Neuron (in vitro differentiated cells): Measurements from ENCODE around the gene GSN.
"Not testable (repeated sequence)": the region's sequence is repeated elsewhere in the genome, so short reads cannot be mapped to it uniquely, and the experiment has no call there.

Experiments
- H2AFZ ChIP-seq: one replicate; pipeline ENCODE4 v1.6.1; 2013; ENCODE audit warnings: low read depth, mild to moderate bottlenecking, inconsistent platforms, low read length, moderate library complexity
- H3K27me3 ChIP-seq: one replicate; pipeline ENCODE4 v1.6.1; 2013; ENCODE audit warnings: low read length; ENCODE audit not compliant: insufficient read depth
- H3K36me3 ChIP-seq: one replicate; pipeline ENCODE4 v1.6.1; 2013; ENCODE audit warnings: low read length; ENCODE audit not compliant: insufficient read depth
- H3K4me1 ChIP-seq: one replicate; pipeline ENCODE4 v1.6.1; 2013; ENCODE audit warnings: low read length; ENCODE audit not compliant: insufficient read depth
- H3K4me3 ChIP-seq: 2 replicates; pipeline ENCODE4 v1.5.1; 2013; ENCODE audit warnings: mild to moderate bottlenecking, low read length, moderate library complexity
- H3K9me3 ChIP-seq: one replicate; pipeline ENCODE4 v1.6.1; 2013; ENCODE audit warnings: low read length

The GSN gene

DNA sequence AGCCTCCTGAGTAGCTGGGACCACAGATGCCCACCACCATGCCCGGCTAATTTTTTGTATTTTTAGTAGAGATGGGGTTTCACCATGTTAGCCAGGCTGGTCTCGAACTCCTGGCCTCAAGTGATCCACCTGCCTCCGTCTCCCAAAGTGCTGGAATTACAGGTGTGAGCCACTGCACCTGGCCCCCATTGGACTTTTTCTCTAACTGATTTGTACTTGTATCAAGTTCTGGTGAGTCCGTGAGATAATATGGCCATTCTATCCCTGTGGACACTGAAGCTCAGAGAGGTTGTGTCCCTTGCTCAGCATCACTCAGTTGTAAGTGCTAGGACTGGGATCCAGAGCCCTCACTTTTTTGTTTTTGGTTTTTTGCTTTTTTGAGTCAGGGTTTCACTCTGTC, 23.6 kb downstream of the GSN start:
- not testable (repeated sequence) for H3K9me3 ChIP-seq, H2AFZ ChIP-seq, H3K4me3 ChIP-seq, H3K27me3 ChIP-seq, H3K36me3 ChIP-seq
- H3K4me1 ChIP-seq: peaks cover 36% of the 10 kb centered on the region

DNA sequence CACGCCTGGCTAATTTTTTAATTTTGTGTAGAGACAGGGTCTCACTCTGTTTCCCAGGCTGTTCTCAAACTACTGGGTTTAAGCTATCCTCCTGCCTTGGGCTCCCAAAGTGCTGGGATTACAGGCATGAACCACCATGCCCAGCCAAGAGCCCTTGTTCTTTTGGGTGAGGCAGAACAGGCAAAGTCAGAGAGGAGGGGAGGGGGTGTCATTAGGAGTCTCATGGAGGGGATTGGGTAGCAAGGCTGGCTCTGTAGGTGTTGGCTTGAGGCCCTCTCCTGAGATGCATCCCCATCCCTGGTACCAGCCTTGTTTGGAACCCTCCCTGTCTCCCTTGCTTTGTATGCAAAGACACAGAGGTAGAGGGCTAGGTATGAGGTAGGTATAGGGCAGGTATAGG, 24.1 kb downstream of the GSN start:
- no peaks in the 10 kb centered on the region for H3K27me3 ChIP-seq
- no peak overlapping the region for H2AFZ ChIP-seq
- no peak overlapping the region for H3K4me3 ChIP-seq
- H3K9me3 ChIP-seq: no peaks in the 10 kb centered on the region
- H3K36me3 ChIP-seq: no peaks in the 10 kb centered on the region
- H3K4me1 ChIP-seq: peaks cover 35% of the 10 kb centered on the region

DNA sequence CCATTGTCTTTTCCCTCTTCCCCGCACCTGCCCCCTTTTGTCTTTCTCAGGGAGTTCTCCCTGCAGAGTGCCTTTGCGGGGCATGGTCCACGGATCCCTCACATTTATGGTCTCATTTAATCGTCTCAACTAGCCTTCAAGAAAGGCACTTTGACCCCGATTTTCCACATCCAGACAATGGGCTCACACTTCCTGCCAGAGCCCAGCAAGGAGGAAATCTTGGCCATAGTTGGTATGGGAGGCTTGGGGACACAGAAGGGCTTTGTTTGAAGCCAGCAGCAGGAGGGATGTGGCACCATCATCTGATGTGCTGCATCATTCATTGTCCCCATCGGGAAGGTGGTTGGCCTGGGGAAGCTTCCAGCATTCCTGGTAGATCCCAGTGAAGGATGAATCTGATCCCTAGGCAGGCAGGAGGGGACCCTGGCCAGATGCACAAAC, 24.9 kb downstream of the GSN start:
- no peak overlapping the region for H2AFZ ChIP-seq
- no peaks in the 10 kb centered on the region for H3K9me3 ChIP-seq
- H3K4me3 ChIP-seq: no peak overlapping the region
- no peaks in the 10 kb centered on the region for H3K27me3 ChIP-seq
- H3K36me3 ChIP-seq: no peaks in the 10 kb centered on the region
- peaks cover 29% of the 10 kb centered on the region for H3K4me1 ChIP-seq

DNA sequence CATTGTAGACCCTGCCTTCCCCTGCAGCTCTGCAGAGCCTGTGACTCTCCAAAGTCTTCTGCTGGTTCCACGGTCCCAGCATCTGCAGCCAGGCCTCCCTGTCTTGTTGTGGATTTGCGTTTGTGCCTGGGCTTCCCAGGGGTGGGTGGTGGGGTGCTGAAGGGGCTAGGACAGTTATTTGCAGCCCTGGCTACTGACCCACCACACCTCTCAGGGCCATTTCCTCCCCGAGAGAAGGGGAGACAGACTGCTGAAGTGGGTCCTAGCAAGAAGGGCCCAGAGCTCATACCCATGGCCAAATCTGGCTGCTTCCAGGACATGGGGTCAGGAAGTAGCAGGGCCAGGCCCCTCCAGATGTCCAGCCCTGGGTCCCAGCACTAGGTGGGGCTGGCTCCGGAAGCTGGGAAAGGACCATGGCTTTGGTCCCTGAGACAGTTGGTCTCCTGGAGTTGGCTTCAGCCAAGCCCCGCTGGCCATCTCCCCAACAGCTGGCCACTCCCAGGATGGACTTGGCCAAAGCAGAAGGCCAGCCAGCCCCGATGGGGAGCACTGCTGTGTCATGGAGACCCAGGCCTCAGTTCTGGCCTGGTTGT, 26.3 kb downstream of the GSN start:
- H3K4me3 ChIP-seq: no peak overlapping the region
- no peaks in the 10 kb centered on the region for H3K27me3 ChIP-seq
- no peak overlapping the region for H2AFZ ChIP-seq
- H3K4me1 ChIP-seq: peaks cover 23% of the 10 kb centered on the region
- H3K9me3 ChIP-seq: no peaks in the 10 kb centered on the region
- H3K36me3 ChIP-seq: no peaks in the 10 kb centered on the region

DNA sequence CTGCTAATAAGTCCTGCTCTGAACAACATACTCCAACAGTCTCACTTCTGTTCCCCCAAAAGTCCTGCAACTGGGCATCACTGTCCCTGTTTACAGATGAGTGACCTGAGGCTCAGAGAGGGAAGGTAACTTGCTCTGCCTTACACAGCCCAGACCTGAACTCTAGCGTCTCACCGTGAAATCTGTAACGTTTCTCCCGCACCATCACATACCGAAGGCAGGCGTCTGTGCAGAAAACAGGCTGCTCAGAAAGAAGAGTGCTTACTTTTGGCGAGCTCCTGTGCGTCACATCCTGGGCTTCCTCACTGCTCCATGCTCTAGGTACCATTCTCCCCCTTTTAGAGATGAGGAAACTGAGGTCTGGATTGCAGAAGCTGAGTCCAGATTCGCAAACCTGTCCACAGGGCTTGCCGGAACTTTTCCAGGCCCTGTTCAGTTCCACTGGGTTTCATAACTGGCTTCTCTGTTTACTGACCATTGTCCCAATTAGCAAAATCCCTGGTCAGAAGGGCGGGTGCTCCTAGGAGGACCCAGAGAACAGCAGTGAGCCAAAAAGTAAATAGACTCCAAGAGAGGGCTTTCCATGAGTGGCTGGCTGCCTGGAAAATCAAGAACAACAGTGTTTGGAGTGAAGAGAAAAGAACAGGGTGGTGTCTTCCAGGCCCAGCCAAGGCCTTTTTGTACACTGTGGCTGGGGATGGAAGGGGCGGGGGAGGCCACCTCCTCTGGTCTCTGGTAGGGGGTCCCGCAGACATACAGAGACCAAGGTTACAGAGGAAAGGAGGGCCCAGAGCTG, 27.1 kb downstream of the GSN start:
- H3K4me1 ChIP-seq: peaks cover 15% of the 10 kb centered on the region

DNA sequence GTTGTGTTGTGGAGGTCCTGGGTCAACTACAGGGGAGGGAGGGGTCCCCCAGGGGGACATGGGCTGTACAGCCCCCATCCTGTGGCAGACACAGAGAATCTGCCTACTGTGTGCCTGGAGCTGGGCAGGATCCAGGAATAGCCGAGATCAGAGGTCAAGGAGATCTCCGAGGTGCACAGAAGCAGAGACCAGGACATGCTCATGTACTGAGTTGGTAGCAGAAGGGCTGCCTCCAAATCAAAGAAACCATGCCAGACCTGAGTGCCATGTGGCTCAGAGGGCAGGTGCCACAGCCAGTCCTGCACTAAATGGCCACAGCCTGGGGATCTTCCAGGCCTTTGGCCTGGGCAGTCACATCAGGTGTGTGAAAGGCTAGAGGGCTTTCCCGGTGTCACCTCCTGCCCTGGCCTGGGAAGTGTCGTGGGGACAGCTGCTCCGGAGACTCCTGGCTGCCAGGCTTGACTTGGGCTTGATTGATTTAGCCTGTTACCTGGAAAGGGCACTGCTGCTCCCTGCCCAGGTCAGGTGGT, 27.8 kb downstream of the GSN start:
- H3K4me1 ChIP-seq: peaks cover 14% of the 10 kb centered on the region
- H3K4me3 ChIP-seq: no peak overlapping the region
- H3K9me3 ChIP-seq: no peaks in the 10 kb centered on the region
- no peaks in the 10 kb centered on the region for H3K36me3 ChIP-seq
- H3K27me3 ChIP-seq: no peaks in the 10 kb centered on the region
- no peak overlapping the region for H2AFZ ChIP-seq

More for the DNA sequence above, 27.1 kb downstream of the GSN start:
- Histone ChIP-seq H3K27me3 (no peaks in the 10 kb centered on the region), H3K36me3 (no peaks in the 10 kb centered on the region), H2AFZ (no peak overlapping the region), H3K4me3 (no peak overlapping the region), H3K9me3 (no peaks in the 10 kb centered on the region)

DNA sequence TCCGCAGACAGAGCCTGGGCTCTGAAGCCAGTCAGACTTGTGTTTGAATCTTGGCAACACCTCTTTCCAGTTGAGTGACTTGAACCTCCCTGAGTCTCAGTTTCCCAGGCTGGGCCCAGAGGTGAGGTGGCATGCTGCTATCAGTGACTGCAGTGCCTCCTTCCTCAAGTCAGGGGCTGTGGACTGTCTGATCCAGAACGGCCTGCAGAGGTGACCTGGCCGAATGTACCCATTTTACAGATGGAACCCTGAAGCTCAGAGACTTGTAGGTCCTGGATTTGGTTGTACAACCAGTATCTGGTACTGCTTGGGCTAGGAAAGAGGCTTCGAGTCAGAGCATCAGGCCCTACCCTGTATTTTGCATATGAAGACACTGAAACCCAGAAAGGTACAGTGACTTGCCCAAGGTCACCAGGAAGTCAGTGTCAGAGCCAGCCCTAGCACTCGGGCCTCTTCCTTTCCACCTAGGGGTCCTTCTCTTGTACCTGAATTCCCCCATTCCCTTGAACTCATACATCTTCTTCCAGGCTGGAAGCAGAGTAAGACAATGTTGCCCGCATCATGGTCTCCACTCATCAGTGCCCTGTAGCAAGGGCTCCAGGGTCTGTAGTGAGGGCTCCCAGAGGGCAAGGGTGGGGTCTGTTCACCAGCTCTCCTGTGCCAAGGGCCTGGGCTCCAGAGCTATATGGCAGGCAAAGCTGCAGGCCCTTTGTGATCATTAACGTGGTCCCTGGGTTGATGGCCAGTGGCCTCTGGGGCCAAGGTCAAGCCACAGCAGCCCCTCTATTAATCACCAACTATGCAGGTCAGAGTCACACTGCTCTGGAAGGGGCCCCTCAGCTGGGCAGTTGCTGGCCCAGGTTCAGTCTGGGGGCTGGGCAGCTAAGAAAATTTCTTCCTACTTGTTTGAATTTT, 28.5 kb downstream of the GSN start:
- no peak overlapping the region for H3K4me3 ChIP-seq
- no peaks in the 10 kb centered on the region for H3K9me3 ChIP-seq
- H3K27me3 ChIP-seq: no peaks in the 10 kb centered on the region
- H3K36me3 ChIP-seq: no peaks in the 10 kb centered on the region
- no peak overlapping the region for H2AFZ ChIP-seq
- H3K4me1 ChIP-seq: peaks cover 14% of the 10 kb centered on the region

DNA sequence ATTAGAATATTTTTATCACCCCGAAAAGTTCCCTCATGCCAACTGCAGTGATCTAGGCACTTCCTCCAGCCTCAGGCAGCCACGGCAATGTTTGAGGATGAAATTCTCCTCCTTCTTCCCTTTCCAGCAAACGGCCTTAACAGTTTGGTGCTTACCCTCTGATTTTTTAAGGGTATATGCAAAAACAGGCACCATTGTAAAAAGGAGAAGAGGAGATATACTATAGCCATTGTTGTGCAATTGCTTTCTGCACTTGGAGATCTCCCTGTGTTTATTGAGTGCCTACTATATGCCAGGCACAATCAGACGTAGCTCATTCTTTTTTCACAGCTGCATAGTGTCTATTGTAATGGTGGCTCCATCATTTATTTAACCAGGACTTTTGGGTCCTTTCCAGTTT, 29.4 kb downstream of the GSN start:
- Histone ChIP-seq H3K4me1 (peaks cover 14% of the 10 kb centered on the region), H3K4me3 (no peak overlapping the region), H2AFZ (no peak overlapping the region), H3K27me3 (no peaks in the 10 kb centered on the region), H3K9me3 (no peaks in the 10 kb centered on the region), H3K36me3 (no peaks in the 10 kb centered on the region)

DNA sequence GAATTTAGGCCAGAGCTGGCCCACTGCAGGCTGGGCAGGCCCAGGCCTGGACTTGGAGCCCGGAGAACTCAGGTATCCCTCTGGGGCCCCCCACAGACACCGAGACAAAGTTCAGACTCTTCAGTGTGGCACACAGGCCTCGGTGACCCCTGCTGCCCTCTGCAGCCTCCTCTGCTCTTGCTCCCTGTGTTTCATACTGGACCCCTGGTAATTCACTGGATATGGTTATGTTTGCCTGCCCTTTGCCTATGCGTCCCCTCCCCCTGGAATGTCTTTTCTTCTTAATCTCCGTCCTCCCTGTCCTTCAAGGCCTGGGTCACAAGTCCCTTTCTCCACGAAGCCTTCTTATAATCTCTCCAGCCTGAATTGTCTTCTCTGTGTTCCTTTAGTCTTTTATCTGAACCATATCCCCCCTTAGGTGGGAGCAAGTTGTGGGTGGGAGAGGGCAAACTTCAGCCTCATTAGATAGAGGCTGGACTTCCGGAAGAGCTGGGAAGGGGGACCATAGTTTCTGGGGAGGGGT, 30.1 kb downstream of the GSN start:
- Histone ChIP-seq H3K27me3 (no peaks in the 10 kb centered on the region), H3K4me1 (peaks cover 14% of the 10 kb centered on the region), H2AFZ (no peak overlapping the region), H3K4me3 (no peak overlapping the region), H3K36me3 (no peaks in the 10 kb centered on the region), H3K9me3 (no peaks in the 10 kb centered on the region)

DNA sequence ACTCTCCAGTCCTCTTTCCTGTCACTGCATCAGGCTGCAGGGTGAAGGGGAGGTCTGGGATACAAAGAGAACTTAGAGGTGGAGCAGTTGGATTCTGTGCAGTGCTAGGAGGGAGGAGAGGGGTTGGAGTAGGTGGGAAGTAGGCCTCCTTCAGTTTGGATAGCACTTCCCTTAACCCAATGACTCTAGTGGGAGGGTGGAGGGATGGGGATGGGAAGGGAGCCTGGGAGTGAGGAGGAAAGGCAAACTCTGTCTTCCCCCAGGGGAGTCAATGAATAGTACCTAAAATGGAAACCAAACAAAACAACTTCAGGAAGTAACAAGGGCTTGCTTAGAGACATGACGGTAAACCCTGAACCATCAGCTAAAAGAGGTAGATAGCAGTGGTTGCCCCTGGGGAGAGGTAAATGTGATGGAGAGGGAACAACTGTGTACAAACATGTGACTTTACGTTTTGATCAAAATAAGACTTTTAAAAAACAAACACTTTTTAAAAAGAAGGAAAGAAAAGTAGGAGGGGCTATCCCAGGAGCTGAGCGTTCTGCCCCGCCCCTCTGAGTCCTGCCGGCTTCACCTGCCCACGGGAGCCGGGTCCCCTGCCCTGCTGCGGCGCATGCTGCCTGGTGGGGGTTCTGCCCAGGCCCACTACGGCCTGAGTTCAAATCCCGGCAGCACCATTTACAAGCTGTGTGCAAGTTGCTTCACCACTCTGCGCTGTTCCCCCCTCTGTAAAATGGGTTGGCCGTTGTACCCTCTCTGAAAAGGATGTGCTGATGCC, 30.9 kb downstream of the GSN start:
- H3K27me3 ChIP-seq: no peaks in the 10 kb centered on the region
- H3K9me3 ChIP-seq: no peaks in the 10 kb centered on the region
- H3K36me3 ChIP-seq: no peaks in the 10 kb centered on the region
- peaks cover 14% of the 10 kb centered on the region for H3K4me1 ChIP-seq
- no peak overlapping the region for H3K4me3 ChIP-seq
- no peak overlapping the region for H2AFZ ChIP-seq

DNA sequence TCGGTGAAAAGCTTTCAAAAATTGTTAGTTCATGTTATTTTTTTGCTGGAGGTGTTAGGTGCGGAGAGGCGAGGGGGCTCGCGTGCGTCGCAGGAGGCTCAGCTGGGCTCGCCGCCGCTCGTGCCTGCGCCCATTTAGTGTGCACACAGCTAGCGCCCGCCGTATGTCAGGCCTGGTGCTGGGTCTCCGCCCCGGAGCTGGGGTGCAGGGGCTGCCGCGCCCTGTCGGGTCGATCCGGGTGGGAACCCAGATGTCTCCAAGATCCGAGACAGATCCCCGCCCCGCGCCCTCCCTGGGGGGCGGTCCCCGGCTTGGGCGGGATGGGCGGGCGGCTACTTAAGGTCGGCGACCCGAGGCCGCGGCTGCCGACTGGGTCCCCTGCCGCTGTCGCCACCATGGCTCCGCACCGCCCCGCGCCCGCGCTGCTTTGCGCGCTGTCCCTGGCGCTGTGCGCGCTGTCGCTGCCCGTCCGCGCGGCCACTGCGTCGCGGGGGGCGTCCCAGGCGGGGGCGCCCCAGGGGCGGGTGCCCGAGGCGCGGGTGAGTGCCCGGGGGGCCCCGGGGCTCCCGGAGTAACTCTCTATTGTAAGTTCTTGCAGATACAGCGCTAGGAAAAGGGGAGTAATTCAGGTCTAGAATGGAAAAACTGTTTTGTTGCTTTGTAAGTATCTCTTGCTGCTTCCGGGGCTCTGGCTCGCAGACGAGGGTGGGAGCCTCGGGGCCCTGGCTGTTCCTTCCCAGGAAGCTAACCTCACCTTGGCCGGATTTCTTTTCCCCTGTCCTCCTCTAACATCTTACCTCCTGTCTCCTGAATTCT, 31.7 kb downstream of the GSN start:
- Histone ChIP-seq H3K9me3 (no peaks in the 10 kb centered on the region), H3K27me3 (no peaks in the 10 kb centered on the region), H3K4me1 (peaks cover 14% of the 10 kb centered on the region), H3K36me3 (no peaks in the 10 kb centered on the region), H3K4me3 (no peak overlapping the region), H2AFZ (no peak overlapping the region)
